DOHH2 (cell line): ENCODE data around the gene MRLN.

ENCODE experiments used
- H3F3A ChIP-seq: fragments of 200-600 bp; sonication (generic), shearing (Covaris generic); 2 replicates; pipeline ENCODE4 v1.6.0; 2016; ENCODE audit warnings: antibody characterized with exemption, mild to moderate bottlenecking; ENCODE audit not compliant: control insufficient read depth, insufficient read depth
- H3K27ac ChIP-seq: fragments of 200-600 bp; sonication (generic); 2 replicates; pipeline ENCODE4 v1.5.1; 2014; ENCODE audit warnings: low read depth, mild to moderate bottlenecking, low read length, moderate library complexity
- H3K27me3 ChIP-seq: fragments of 200-600 bp; sonication (generic); 2 replicates; pipeline ENCODE4 v1.6.1; 2014; ENCODE audit warnings: mild to moderate bottlenecking, low read length, mixed read lengths; ENCODE audit not compliant: control insufficient read depth
- H3K36me3 ChIP-seq: fragments of 200-600 bp; sonication (generic); 2 replicates; pipeline ENCODE4 v1.6.1; 2014; ENCODE audit warnings: mild to moderate bottlenecking, low read length, moderate library complexity, mixed read lengths; ENCODE audit not compliant: control insufficient read depth
- H3K4me1 ChIP-seq: fragments of 200-600 bp; sonication (generic); 2 replicates; pipeline ENCODE4 v1.6.1; 2014; ENCODE audit warnings: mild to moderate bottlenecking, low read length, mixed read lengths; ENCODE audit not compliant: control insufficient read depth
- H3K4me2 ChIP-seq: fragments of 200-600 bp; sonication (generic); 2 replicates; pipeline ENCODE4 v1.6.0; 2014; ENCODE audit warnings: mild to moderate bottlenecking, low read length, moderate library complexity
- H3K4me3 ChIP-seq: fragments of 200-600 bp; sonication (generic); 2 replicates; pipeline ENCODE4 v1.5.1; 2014; ENCODE audit warnings: mild to moderate bottlenecking, low read length, mixed read lengths
- H3K79me2 ChIP-seq: fragments of 200-600 bp; sonication (generic); 2 replicates; pipeline ENCODE4 v1.6.1; 2014; ENCODE audit warnings: mild to moderate bottlenecking, low read length, mixed read lengths; ENCODE audit not compliant: control insufficient read depth
- H3K9me2 ChIP-seq: fragments of 200-600 bp; sonication (generic); replicated peaks from 2 replicates; pipeline ENCODE4 v1.6.1; 2014; ENCODE audit warnings: mild to moderate bottlenecking, low read length, mixed read lengths; ENCODE audit not compliant: control insufficient read depth
- H3K9me3 ChIP-seq: fragments of 200-600 bp; sonication (generic); 2 replicates; pipeline ENCODE4 v1.6.1; 2014; ENCODE audit warnings: antibody characterized with exemption, low read length, mixed read lengths; ENCODE audit not compliant: control insufficient read depth, insufficient read depth
- H4K20me1 ChIP-seq: fragments of 200-600 bp; sonication (generic); 2 replicates; pipeline ENCODE4 v1.6.0; 2014; ENCODE audit warnings: low read depth, mild to moderate bottlenecking, antibody characterized with exemption, low read length, moderate library complexity; ENCODE audit not compliant: control insufficient read depth, insufficient read depth
- CTCF ChIP-seq: fragments of 200-600 bp; sonication (generic); IDR thresholded peaks from one replicate; pipeline ENCODE4 v1.5.1; 2014; ENCODE audit warnings: antibody characterized with exemption, mild to moderate bottlenecking, low read depth, low read length; ENCODE audit not compliant: poor library complexity, severe bottlenecking
- EZH2phosphoT487 ChIP-seq: fragments of 200-600 bp; sonication (generic); IDR thresholded peaks from 2 replicates; pipeline ENCODE4 v1.6.1; 2017; ENCODE audit warnings: borderline replicate concordance, mild to moderate bottlenecking, antibody characterized with exemption, low read length, moderate library complexity, mixed read lengths

Gene MRLN

DNA sequence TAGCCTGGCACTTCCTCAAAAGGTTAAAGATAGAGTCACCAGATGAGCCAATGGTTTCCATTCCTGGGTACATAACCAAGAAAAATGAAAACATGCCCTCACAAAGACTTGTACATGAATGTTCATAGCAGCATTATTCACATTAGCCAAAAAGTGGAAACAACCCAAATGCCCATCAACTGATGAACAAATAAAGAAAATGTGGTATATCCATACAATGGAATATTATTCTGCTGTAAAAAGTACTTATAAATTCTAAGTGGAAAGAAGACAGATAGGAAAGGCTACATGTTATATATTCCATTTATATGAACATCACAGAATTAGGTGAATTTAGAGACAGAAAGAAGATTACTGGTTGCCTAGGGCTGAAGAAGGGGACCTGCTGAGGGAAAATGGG, 32.9 kb downstream of the MRLN start:
- H3K9me3 ChIP-seq, result no peaks in the 10 kb centered on the region
- no peak overlapping the region for H3K27ac ChIP-seq
- H3K4me3 ChIP-seq, result no peak overlapping the region
- no peaks in the 10 kb centered on the region for H4K20me1 ChIP-seq
- H3K4me1 ChIP-seq, result no peaks in the 10 kb centered on the region
- no peaks in the 10 kb centered on the region for H3K79me2 ChIP-seq
- no peak for TF ChIP-seq CTCF
- H3F3A ChIP-seq, result no peaks in the 10 kb centered on the region
- no peak overlapping the region for H3K4me2 ChIP-seq
- H3K36me3 ChIP-seq, result no peaks in the 10 kb centered on the region
- peaks cover 4% of the 10 kb centered on the region for H3K27me3 ChIP-seq
- H3K9me2 ChIP-seq, result no peaks in the 10 kb centered on the region

- Histone ChIP-seq H3K36me3 (no peaks in the 10 kb centered on the region), H3K4me2 (no peak overlapping the region), H3K4me1 (no peaks in the 10 kb centered on the region), H3K27ac (no peak overlapping the region), H3K4me3 (no peak overlapping the region), H3K27me3 (peaks cover 8% of the 10 kb centered on the region), H3K9me3 (no peaks in the 10 kb centered on the region), H3K79me2 (no peaks in the 10 kb centered on the region), H3K9me2 (no peaks in the 10 kb centered on the region), H4K20me1 (no peaks in the 10 kb centered on the region), H3F3A (no peaks in the 10 kb centered on the region)
- TF ChIP-seq CTCF, result no peak
- no peak for TF ChIP-seq EZH2phosphoT487
Observed at GRCh38 chr10:59719374-59719773, 33.9 kb downstream of the MRLN start.

DNA sequence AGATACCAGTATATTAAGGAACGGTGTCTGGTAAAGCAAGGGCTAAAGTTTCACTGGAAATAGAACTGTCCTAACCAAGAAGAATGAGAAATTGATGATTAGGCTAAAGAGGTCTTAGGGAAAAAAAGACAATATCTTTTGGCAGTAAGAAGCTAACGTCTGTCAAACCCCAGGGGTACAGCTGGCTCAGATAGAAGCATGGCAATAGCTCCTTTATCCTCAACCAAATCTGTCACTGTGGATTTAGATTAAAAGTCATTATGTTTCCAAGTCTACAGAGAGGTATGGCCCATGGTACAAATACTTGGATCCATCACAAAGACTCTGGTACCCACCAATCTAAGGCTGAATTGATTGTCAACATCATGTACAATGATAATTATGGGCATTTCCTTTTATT, 35.0 kb downstream of the MRLN start:
- H3K4me3 ChIP-seq, result no peak overlapping the region
- no peaks in the 10 kb centered on the region for H3K36me3 ChIP-seq
- no peaks in the 10 kb centered on the region for H3K4me1 ChIP-seq
- no peak overlapping the region for H3K4me2 ChIP-seq
- no peaks in the 10 kb centered on the region for H3F3A ChIP-seq
- no peaks in the 10 kb centered on the region for H3K9me2 ChIP-seq
- H3K27ac ChIP-seq, result no peak overlapping the region
- no peaks in the 10 kb centered on the region for H3K9me3 ChIP-seq
- no peaks in the 10 kb centered on the region for H4K20me1 ChIP-seq
- H3K27me3 ChIP-seq, result peaks cover 13% of the 10 kb centered on the region
- no peaks in the 10 kb centered on the region for H3K79me2 ChIP-seq
- TF ChIP-seq CTCF, result no peak
- TF ChIP-seq EZH2phosphoT487, result no peak

DNA sequence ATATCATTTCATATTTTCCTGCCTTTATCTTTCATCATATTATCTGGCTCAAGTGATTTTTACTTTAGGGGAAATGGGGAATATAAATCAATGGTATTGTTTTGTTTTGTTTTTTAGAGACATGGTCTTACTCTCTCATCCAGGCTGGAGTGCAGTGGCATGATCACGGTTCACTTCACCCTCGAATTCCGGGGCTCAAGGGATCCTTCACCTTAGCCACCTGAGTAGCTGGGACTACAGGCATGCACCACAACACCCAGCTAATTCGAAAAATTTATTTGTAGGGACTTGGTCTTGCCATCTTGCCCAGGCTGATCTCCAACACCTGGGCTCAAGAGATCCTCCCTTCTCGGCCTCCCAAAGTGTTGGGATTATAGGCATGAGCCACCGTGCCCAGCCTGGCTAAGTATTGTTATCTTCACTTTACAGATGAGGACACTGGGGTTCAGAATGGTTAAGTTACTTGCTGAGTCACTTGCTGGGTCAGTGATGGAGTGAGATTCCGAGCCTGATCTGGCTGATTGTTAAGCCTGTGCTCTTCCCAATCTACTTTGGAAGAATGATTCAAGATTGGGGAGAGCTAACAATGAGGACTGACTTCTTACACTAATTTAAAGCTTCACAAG, 39.9 kb downstream of the MRLN start:
- Histone ChIP-seq H3K9me2 (no peaks in the 10 kb centered on the region), H3K27ac (no peak overlapping the region), H3K79me2 (no peaks in the 10 kb centered on the region), H4K20me1 (no peaks in the 10 kb centered on the region), H3K4me1 (peaks cover 14% of the 10 kb centered on the region), H3F3A (no peaks in the 10 kb centered on the region), H3K4me3 (no peak overlapping the region), H3K36me3 (no peaks in the 10 kb centered on the region), H3K27me3 (peaks cover 37% of the 10 kb centered on the region), H3K4me2 (no peak overlapping the region), H3K9me3 (no peaks in the 10 kb centered on the region)
- TF ChIP-seq CTCF (no peak), EZH2phosphoT487 (no peak)
